Measurements from ENCODE around the gene FARP1.

Gene FARP1

GRCh38 chr13:98494769-98495168 is 351.9 kb downstream of the FARP1 start:
- DNase-seq (ENCODE audit: low spot score): no peak
- no peak for TF ChIP-seq CTCF (IDR thresholded peaks at IDR 0.05; ENCODE audit: borderline replicate concordance, control extremely low read depth, extremely low read depth, insufficient read depth, missing control alignments)
- in situ Hi-C loops (cut with MboI; ENCODE audit: low sequenced_read_pairs, unreplicated experiment): no loop called here

GRCh38 chr13:98495627-98496478 is 353.0 kb downstream of the FARP1 start:
- no peak for DNase-seq (ENCODE audit: low spot score)
- in situ Hi-C loops (cut with MboI; ENCODE audit: low sequenced_read_pairs, unreplicated experiment): no loop called here
- no peak for TF ChIP-seq CTCF (IDR thresholded peaks at IDR 0.05; ENCODE audit: borderline replicate concordance, control extremely low read depth, extremely low read depth, insufficient read depth, missing control alignments)

GRCh38 chr13:98496479-98496791 is 353.5 kb downstream of the FARP1 start:
- DNase-seq (ENCODE audit: low spot score): no peak
- in situ Hi-C loops (cut with MboI; ENCODE audit: low sequenced_read_pairs, unreplicated experiment): no loop called here

GRCh38 chr13:98496966-98497365 is 354.1 kb downstream of the FARP1 start:
- no peak for DNase-seq (ENCODE audit: low spot score)
- in situ Hi-C loops (cut with MboI; ENCODE audit: low sequenced_read_pairs, unreplicated experiment): no loop called here
- no peak for TF ChIP-seq CTCF (IDR thresholded peaks at IDR 0.05; ENCODE audit: borderline replicate concordance, control extremely low read depth, extremely low read depth, insufficient read depth, missing control alignments)

More at GRCh38 chr13:98496479-98496791, 353.5 kb downstream of the FARP1 start:
- TF ChIP-seq CTCF (IDR thresholded peaks at IDR 0.05; ENCODE audit: borderline replicate concordance, control extremely low read depth, extremely low read depth, insufficient read depth, missing control alignments): no peak

GRCh38 chr13:98500963-98501421 is 358.1 kb downstream of the FARP1 start:
- peak; percentile 78 for DNase-seq (ENCODE audit: low spot score)
- in situ Hi-C loops (cut with MboI; ENCODE audit: low sequenced_read_pairs, unreplicated experiment): no loop called here
- TF ChIP-seq CTCF (IDR thresholded peaks at IDR 0.05; ENCODE audit: borderline replicate concordance, control extremely low read depth, extremely low read depth, insufficient read depth, missing control alignments): no peak

GRCh38 chr13:98503175-98504028 is 360.5 kb downstream of the FARP1 start:
- in situ Hi-C loops (cut with MboI; ENCODE audit: low sequenced_read_pairs, unreplicated experiment): no loop called here
- no peak for TF ChIP-seq CTCF (IDR thresholded peaks at IDR 0.05; ENCODE audit: borderline replicate concordance, control extremely low read depth, extremely low read depth, insufficient read depth, missing control alignments)
- DNase-seq (ENCODE audit: low spot score): no peak
